H9 (cell line): ENCODE data around the gene ITPR2. TPM values are rescaled to one million over a fixed set of nuclear protein-coding genes. Genes with fewer than 3 reads are reported as not detected.

Experiments
- DNase-seq: peaks from one replicate; pipeline ENCODE4 v3.0.0-alpha.2; 2017
- H2AFZ ChIP-seq: one replicate; pipeline ENCODE4 v1.6.1; 2013; ENCODE audit warnings: mild to moderate bottlenecking, low read length, control low read depth, moderate library complexity
- H2AK5ac ChIP-seq: 2 replicates; pipeline ENCODE4 v1.6.1; 2013; ENCODE audit warnings: low read length, control low read depth, mixed read lengths; ENCODE audit not compliant: insufficient read length
- H2BK120ac ChIP-seq: one replicate; pipeline ENCODE4 v1.6.1; 2013; ENCODE audit warnings: low read depth, mild to moderate bottlenecking, low read length, control low read depth, inconsistent platforms; ENCODE audit not compliant: poor library complexity, severe bottlenecking
- H2BK12ac ChIP-seq: 2 replicates; pipeline ENCODE4 v1.6.1; 2013; ENCODE audit warnings: low read length, control low read depth, mixed read lengths, low read depth; ENCODE audit not compliant: insufficient read length
- H2BK15ac ChIP-seq: 2 replicates; pipeline ENCODE4 v1.6.1; 2013; ENCODE audit warnings: low read depth, low read length, control low read depth
- H2BK20ac ChIP-seq: one replicate; pipeline ENCODE4 v1.6.1; 2013; ENCODE audit warnings: low read depth, mild to moderate bottlenecking, low read length, control low read depth, inconsistent platforms; ENCODE audit not compliant: poor library complexity, severe bottlenecking
- H2BK5ac ChIP-seq: 2 replicates; pipeline ENCODE4 v1.6.1; 2013; ENCODE audit warnings: low read length, control low read depth, mixed read lengths; ENCODE audit not compliant: insufficient read length
- H3K14ac ChIP-seq: 2 replicates; pipeline ENCODE4 v1.6.1; 2013; ENCODE audit warnings: low read length, control low read depth; ENCODE audit not compliant: insufficient read depth
- H3K18ac ChIP-seq: 2 replicates; pipeline ENCODE4 v1.6.1; 2013; ENCODE audit warnings: low read depth, mild to moderate bottlenecking, mixed read lengths, low read length, control low read depth; ENCODE audit not compliant: insufficient read length
- H3K23ac ChIP-seq: 2 replicates; pipeline ENCODE4 v1.6.1; 2013; ENCODE audit warnings: low read length, control low read depth, mixed read lengths, low read depth; ENCODE audit not compliant: insufficient read length
- H3K23me2 ChIP-seq: 2 replicates; pipeline ENCODE4 v1.6.1; 2013; ENCODE audit warnings: low read depth, mild to moderate bottlenecking, mixed read lengths, low read length, control low read depth; ENCODE audit not compliant: insufficient read length, poor library complexity, severe bottlenecking
- H3K27ac ChIP-seq: 2 replicates; pipeline ENCODE4 v1.5.1; 2013; ENCODE audit warnings: low read length, control low read depth, mixed read lengths, low read depth; ENCODE audit not compliant: insufficient read length
- H3K27me3 ChIP-seq: 2 replicates; pipeline ENCODE4 v1.6.1; 2013; ENCODE audit warnings: low read length, control low read depth, inconsistent platforms; ENCODE audit not compliant: insufficient read depth
- H3K4ac ChIP-seq: 2 replicates; pipeline ENCODE4 v1.6.1; 2013; ENCODE audit warnings: low read depth, mild to moderate bottlenecking, control low read depth, inconsistent platforms, low read length, moderate library complexity
- H3K4me1 ChIP-seq: 2 replicates; pipeline ENCODE4 v1.6.1; 2013; ENCODE audit warnings: low read length, control low read depth, inconsistent platforms; ENCODE audit not compliant: insufficient read depth
- H3K4me2 ChIP-seq: 2 replicates; pipeline ENCODE4 v1.6.1; 2013; ENCODE audit warnings: low read length, control low read depth, mixed read lengths; ENCODE audit not compliant: insufficient read length, insufficient read depth
- H3K56ac ChIP-seq: 2 replicates; pipeline ENCODE4 v1.6.1; 2013; ENCODE audit warnings: low read depth, mild to moderate bottlenecking, mixed read lengths, low read length, control low read depth; ENCODE audit not compliant: insufficient read length
- H3K79me1 ChIP-seq: 2 replicates; pipeline ENCODE4 v1.6.1; 2013; ENCODE audit warnings: low read depth, mild to moderate bottlenecking, moderate library complexity, low read length, control low read depth, inconsistent platforms; ENCODE audit not compliant: insufficient read depth, poor library complexity, severe bottlenecking
- H3K79me2 ChIP-seq: 2 replicates; pipeline ENCODE4 v1.6.1; 2013; ENCODE audit warnings: low read length, control low read depth, inconsistent platforms; ENCODE audit not compliant: insufficient read depth
- H3K9ac ChIP-seq: 2 replicates; pipeline ENCODE4 v1.6.1; 2013; ENCODE audit warnings: low read length, control low read depth, mixed read lengths; ENCODE audit not compliant: insufficient read length; ENCODE audit errors: extremely low read depth
- H3K9me3 ChIP-seq: one replicate; pipeline ENCODE4 v1.6.1; 2013; ENCODE audit warnings: low read depth, low read length, inconsistent platforms; ENCODE audit not compliant: control insufficient read depth
- H3T11ph ChIP-seq: one replicate; pipeline ENCODE4 v1.6.1; 2013; ENCODE audit warnings: mild to moderate bottlenecking, low read length, control low read depth, inconsistent platforms
- H4K20me1 ChIP-seq: one replicate; pipeline ENCODE4 v1.6.1; 2013; ENCODE audit not compliant: control insufficient read depth, insufficient read length, insufficient read depth
- H4K5ac ChIP-seq: 2 replicates; pipeline ENCODE4 v1.6.1; 2013; ENCODE audit warnings: low read depth, mild to moderate bottlenecking, mixed read lengths, low read length, control low read depth; ENCODE audit not compliant: insufficient read length
- H4K8ac ChIP-seq: replicated peaks from 2 replicates; pipeline ENCODE4 v1.6.1; 2013; ENCODE audit warnings: low read length, control low read depth, mixed read lengths, low read depth; ENCODE audit not compliant: insufficient read length
- H4K91ac ChIP-seq: 2 replicates; pipeline ENCODE4 v1.6.1; 2013; ENCODE audit warnings: low read depth, mild to moderate bottlenecking, moderate library complexity, mixed read lengths, low read length, control low read depth; ENCODE audit not compliant: insufficient read length
- H3K27ac Mint-ChIP-seq, 3 experiments: 2 replicates in 2 of 3; 3 replicates in 1 of 3; pipeline ENCODE4 v1.8.0; 2020 to 2021; ENCODE audit warnings: mixed read lengths in 3 of 3, mild to moderate bottlenecking in 1 of 3, moderate library complexity in 1 of 3
- H3K27me3 Mint-ChIP-seq: 2 replicates; pipeline ENCODE4 v1.8.0; 2021; ENCODE audit warnings: low read depth, mild to moderate bottlenecking, moderate library complexity, mixed read lengths
- H3K36me3 Mint-ChIP-seq, 3 experiments: 2 replicates in 2 of 3; 3 replicates in 1 of 3; pipeline ENCODE4 v1.8.0; 2020 to 2021; ENCODE audit warnings: low read depth in 3 of 3, mixed read lengths in 3 of 3; ENCODE audit not compliant: insufficient read depth in 1 of 3
- H3K4me1 Mint-ChIP-seq, 2 experiments: 2 replicates each; pipeline ENCODE4 v1.8.0; 2020; ENCODE audit warnings: mixed read lengths in 2 of 2
- H3K4me3 Mint-ChIP-seq, 2 experiments: 2 replicates in 1 of 2; 3 replicates in 1 of 2; pipeline ENCODE4 v1.8.0; 2020 to 2021; ENCODE audit warnings: mild to moderate bottlenecking in 2 of 2, mixed read lengths in 2 of 2, moderate library complexity in 1 of 2
- H3K9me3 Mint-ChIP-seq, 2 experiments: 2 replicates in 1 of 2; 3 replicates in 1 of 2; pipeline ENCODE4 v1.8.0; 2020; ENCODE audit warnings: mild to moderate bottlenecking in 2 of 2, mixed read lengths in 2 of 2, moderate library complexity in 1 of 2
- CTCF ChIP-seq: fragments of 200-600 bp; sonication (generic); conservative IDR thresholded peaks from 3 replicates; pipeline ENCODE4 v1.8.0; 2021; ENCODE audit warnings: antibody characterized with exemption, mild to moderate bottlenecking
- WGBS: extraction: QIAGEN DNeasy Blood & Tissue Kit; methylation state at CpG from one replicate; pipeline ENCODE4 v1.1.7; 2013; ENCODE audit warnings: missing lambda C conversion rate, low lambda C conversion rate, mixed read lengths; ENCODE audit not compliant: insufficient read length; ENCODE audit errors: extremely low coverage; 5-methylcytosine and 5-hydroxymethylcytosine counted together
- total RNA-seq: library from RNA; stranded (reverse); gene quantifications from 2 replicates; pipeline ENCODE4 v1.2.1, GENCODE V29; 2021

The ITPR2 gene
- total RNA-seq, 1 experiment from 2014 or later: 14.8 TPM

GRCh38 chr12:26666286-26666685 is 166.7 kb downstream of the ITPR2 start:
- Mint-ChIP-seq H3K4me1 (peaks cover 27 to 30% of the 10 kb centered on the region in 2 experiments), H3K27ac (peak overlapping the region in 1 of 3 experiments; percentile 25; a peak in 2 of 7 replicates), H3K36me3 (peaks cover 12 to 25% (median 12%) of the 10 kb centered on the region in 3 experiments), H3K4me3 (no peak overlapping the region), H3K27me3 (no peaks in the 10 kb centered on the region), H3K9me3 (peaks cover 6% of the 10 kb centered on the region in 2 experiments; a peak in 4 of 5 replicates)
- Histone ChIP-seq H4K91ac (no peak overlapping the region), H3K4me1 (peaks cover 2% of the 10 kb centered on the region; the same call in 1 of the 2 replicates), H2AK5ac (no peak overlapping the region), H3K4me2 (no peak overlapping the region), H3K9me3 (no peaks in the 10 kb centered on the region), H3K14ac (no peak overlapping the region), H4K20me1 (no peaks in the 10 kb centered on the region), H2BK120ac (no peak overlapping the region), H3K79me2 (no peaks in the 10 kb centered on the region), H3K27me3 (no peaks in the 10 kb centered on the region), H2BK12ac (no peak overlapping the region), H2BK5ac (no peak overlapping the region), H3K23ac (no peak overlapping the region), H4K5ac (no peak overlapping the region), H3K18ac (no peak overlapping the region), H2BK15ac (no peak overlapping the region), H3K56ac (no peak overlapping the region), H3K4ac (no peak overlapping the region), H3K27ac (no peak overlapping the region), H3K79me1 (no peaks in the 10 kb centered on the region), H3T11ph (no peak overlapping the region), H2BK20ac (no peak overlapping the region), H3K23me2 (no peaks in the 10 kb centered on the region), H3K9ac (no peak overlapping the region), H4K8ac (no peak overlapping the region), H2AFZ (no peak overlapping the region)
- 100% methylated on average over 1 of the region's 5 CpGs for WGBS
- no peak for TF ChIP-seq CTCF
- no peak for DNase-seq
